Brain microvascular endothelial cell (primary cell): ENCODE measurements around the gene ZBP1.

Source experiments
- DNase-seq: peaks from one replicate; pipeline ENCODE4 v3.0.0-alpha.2; 2020
- H3K27ac ChIP-seq: fragments of 250-450 bp; sonication (Bioruptor Pico); 2 replicates; pipeline ENCODE4 v1.5.1; 2020; ENCODE audit warnings: mild to moderate bottlenecking, moderate library complexity
- H3K27me3 ChIP-seq: fragments of 250-450 bp; sonication (Bioruptor Pico); replicated peaks from 2 replicates; pipeline ENCODE4 v1.5.1; 2020; ENCODE audit warnings: mild to moderate bottlenecking
- H3K36me3 ChIP-seq: fragments of 250-450 bp; sonication (Bioruptor Pico); replicated peaks from 2 replicates; pipeline ENCODE4 v1.5.1; 2020; ENCODE audit warnings: mild to moderate bottlenecking
- H3K4me3 ChIP-seq: 2 replicates; pipeline ENCODE4 v1.5.1; 2011; ENCODE audit warnings: low read depth, mild to moderate bottlenecking, control low read depth, low read length, moderate library complexity
- in situ Hi-C: cut with HindIII; loops from 2 replicates; pipeline ENCODE4 v1.10.0; 2017; ENCODE audit warnings: low sequenced_read_pairs, low pct_ligation_motif_present
- TF ChIP-seq, protein P1 (sequence below): IDR thresholded peaks from 2 replicates; pipeline ENCODE4 v1.5.1; 2011; ENCODE audit warnings: low read depth, mild to moderate bottlenecking, moderate library complexity, low read length, control low read depth, inconsistent platforms; ENCODE audit errors: missing control alignments

ZBP1 gene

DNA sequence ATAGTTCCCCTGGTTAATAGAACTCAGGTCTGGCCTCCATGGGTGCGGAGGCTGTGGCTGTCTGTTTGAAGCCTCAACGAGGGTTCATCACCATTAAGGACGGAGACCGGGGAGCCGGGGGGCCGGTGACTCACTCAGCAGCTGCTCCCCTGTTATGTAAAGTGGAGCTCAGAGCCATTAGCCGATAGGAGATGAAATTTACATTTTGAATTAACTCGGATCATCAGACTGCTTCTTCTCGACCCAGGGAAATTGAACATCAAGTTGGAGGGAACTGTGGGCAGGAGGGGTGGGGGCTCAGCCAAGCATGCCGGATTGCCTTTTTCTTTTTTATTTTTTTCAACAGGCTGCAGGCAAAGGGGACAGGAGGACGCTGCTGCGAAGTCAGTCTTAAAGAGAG, 47.0 kb downstream of the ZBP1 start:
- in situ Hi-C loops: no loop called here
- no peaks in the 10 kb centered on the region for H3K27me3 ChIP-seq
- no peak overlapping the region for H3K27ac ChIP-seq
- H3K36me3 ChIP-seq: no peaks in the 10 kb centered on the region
- TF ChIP-seq, protein P1, sequence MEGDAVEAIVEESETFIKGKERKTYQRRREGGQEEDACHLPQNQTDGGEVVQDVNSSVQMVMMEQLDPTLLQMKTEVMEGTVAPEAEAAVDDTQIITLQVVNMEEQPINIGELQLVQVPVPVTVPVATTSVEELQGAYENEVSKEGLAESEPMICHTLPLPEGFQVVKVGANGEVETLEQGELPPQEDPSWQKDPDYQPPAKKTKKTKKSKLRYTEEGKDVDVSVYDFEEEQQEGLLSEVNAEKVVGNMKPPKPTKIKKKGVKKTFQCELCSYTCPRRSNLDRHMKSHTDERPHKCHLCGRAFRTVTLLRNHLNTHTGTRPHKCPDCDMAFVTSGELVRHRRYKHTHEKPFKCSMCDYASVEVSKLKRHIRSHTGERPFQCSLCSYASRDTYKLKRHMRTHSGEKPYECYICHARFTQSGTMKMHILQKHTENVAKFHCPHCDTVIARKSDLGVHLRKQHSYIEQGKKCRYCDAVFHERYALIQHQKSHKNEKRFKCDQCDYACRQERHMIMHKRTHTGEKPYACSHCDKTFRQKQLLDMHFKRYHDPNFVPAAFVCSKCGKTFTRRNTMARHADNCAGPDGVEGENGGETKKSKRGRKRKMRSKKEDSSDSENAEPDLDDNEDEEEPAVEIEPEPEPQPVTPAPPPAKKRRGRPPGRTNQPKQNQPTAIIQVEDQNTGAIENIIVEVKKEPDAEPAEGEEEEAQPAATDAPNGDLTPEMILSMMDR: no peak
- no peak overlapping the region for H3K4me3 ChIP-seq
- no peak for DNase-seq

DNA sequence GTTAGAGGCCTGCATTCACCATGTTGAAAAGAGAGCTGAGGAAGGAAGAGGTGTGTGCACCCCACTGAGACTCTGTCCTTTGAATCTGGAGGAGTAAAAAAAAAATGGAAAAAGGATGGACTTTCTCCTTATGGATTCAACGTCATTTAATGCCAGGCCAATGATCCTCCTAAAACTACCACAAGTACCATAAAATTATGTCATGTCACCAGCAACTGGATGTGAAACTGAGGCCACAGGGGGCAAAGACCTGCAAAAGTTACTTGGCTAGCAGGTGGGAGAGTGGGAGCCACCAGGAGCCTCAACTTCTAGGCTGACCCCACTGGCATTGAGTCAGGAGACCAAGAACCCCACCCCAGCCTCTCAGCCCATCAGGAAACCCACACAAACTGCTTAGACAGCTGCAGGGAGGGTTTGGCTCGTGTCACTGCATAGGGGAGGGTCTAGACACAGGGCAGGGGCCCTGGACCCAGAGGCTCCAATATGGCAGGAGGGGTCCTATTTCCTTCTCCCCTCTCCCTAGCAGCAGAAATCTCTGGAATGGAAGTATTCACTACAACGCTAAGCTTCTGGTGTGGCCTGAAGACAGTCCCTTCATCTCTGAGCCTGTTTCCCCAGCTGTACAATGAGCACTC, 48.3 kb downstream of the ZBP1 start:
- Histone ChIP-seq H3K4me3 (no peak overlapping the region), H3K27me3 (no peaks in the 10 kb centered on the region), H3K27ac (no peak overlapping the region), H3K36me3 (no peaks in the 10 kb centered on the region)
- TF ChIP-seq, protein P1: no peak
- in situ Hi-C loops: no loop called here
- DNase-seq: no peak

DNA sequence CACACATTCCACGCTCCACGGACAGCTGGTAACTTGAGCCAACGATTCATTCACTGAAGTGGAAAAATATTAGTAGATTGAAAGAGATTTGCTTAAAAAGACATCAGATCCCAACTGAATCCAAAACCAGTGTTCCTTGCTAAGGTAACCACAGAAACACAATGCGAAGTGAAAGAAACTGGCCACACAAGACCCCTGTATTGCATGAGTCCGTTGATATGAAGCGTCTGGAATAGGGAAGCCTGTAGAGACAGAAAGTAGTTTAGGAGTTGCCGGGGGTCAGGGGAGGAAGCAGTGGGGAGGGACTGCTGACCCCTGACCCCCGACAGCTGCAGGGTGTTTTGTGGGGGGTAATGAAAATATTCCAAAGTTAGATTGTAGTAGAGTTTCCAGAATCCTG, 49.3 kb downstream of the ZBP1 start:
- no peak for DNase-seq
- H3K27ac ChIP-seq: no peak overlapping the region
- no peak overlapping the region for H3K4me3 ChIP-seq
- TF ChIP-seq, protein P1: no peak
- no peaks in the 10 kb centered on the region for H3K36me3 ChIP-seq
- no peaks in the 10 kb centered on the region for H3K27me3 ChIP-seq
- in situ Hi-C loops: no loop called here

DNA sequence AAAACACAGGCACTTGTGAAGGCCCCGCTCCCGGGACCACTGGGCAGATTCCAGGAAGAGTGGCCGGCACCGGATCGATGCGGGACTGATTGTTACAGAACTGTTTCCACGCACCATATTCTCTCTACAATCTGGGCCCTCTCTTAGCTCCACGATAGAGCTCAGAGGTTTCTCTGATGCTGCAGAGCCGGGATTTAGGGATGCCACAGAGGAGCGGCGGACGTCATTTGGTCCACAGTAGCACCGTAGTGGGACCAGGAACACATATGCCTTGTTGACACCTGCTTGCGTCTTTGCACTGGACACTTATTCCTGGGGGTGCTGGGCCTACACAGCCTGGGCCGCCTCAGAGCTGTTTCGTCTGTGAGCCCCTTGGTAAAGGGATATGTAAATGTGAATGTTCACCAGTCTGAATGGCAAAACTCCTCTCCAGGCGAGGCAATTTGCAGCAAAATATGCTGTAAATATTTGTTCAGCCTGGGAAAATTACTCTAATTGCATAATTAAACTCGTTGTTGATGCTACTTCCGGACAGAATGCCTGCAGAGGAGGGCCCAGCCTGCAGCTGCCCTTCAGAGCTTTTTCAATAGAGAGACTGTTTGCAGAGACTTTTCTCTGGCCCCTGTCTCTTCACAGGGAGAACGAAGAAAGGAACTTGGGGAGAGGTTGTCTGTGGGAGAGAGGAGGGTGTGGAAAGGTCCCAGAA, 49.9 kb downstream of the ZBP1 start:
- in situ Hi-C loops: no loop called here
- TF ChIP-seq, protein P1: no peak
- Histone ChIP-seq H3K36me3 (no peaks in the 10 kb centered on the region), H3K4me3 (no peak overlapping the region), H3K27ac (no peak overlapping the region), H3K27me3 (no peaks in the 10 kb centered on the region)
- DNase-seq: no peak

DNA sequence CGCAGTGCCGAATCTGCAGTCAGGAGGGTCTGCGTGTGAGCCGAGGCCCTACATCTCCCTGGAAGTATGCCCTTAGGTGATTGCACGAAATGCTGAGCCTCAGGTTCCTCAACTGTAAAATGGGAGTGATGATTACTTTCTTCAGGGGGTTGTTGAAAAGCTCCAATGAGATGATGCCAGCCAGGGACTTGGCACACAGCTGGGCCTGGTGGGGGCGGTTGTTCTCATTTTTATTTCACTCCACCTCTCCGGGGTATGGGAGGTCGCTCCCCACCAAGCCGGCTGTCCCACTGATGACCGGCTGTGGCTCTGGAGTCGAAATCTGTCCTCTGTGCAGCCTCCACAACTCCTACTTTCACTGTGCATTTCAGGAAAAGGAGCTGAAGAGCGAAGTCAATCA, 51.3 kb downstream of the ZBP1 start:
- in situ Hi-C loops: no loop called here
- no peak for DNase-seq
- no peaks in the 10 kb centered on the region for H3K27me3 ChIP-seq

More for the DNA sequence above, 51.3 kb downstream of the ZBP1 start:
- no peak overlapping the region for H3K27ac ChIP-seq
- TF ChIP-seq, protein P1: no peak
- H3K36me3 ChIP-seq: no peaks in the 10 kb centered on the region
- H3K4me3 ChIP-seq: no peak overlapping the region
